ENCODE data around the gene SP2. TPM values are rescaled to one million over a fixed set of nuclear protein-coding genes. Genes with fewer than 3 reads are reported as not detected.

The SP2 gene
- total and polyA plus RNA-seq, 2 of the 8 experiments (the other 6 are each of a cell fraction or from before 2014, with no cell fraction given) = 5.6 to 13.8 TPM

GRCh38 chr17:47896672-47897490, 845 bp downstream of the SP2 start:
- no peak for FAIRE-seq
- Histone ChIP-seq H3K9ac (replicated peaks in 1 of 4; ENCODE audit: extremely low read depth in 1 of 4, low read depth in 3 of 4, low read length in 3 of 4) (peak overlapping the region; percentile 66 to 70 (median 68)), H4K20me1 (replicated peaks in 1 of 2; ENCODE audit: control insufficient read depth in 1 of 2, insufficient read depth in 2 of 2, low read length in 2 of 2) (no peaks in the 10 kb centered on the region), H3K23ac (ENCODE audit: insufficient read length) (no peak overlapping the region), H3K4me2 (ENCODE audit: insufficient read depth in 1 of 2, low read depth in 2 of 2, low read length in 2 of 2) (peak overlapping the region; percentile 90 to 95), H3K23me2 (ENCODE audit: low read depth, low read length) (peaks cover 4% of the 10 kb centered on the region), H2BK15ac (ENCODE audit: low read length) (no peak overlapping the region), H3K4me1 (replicated peaks in 1 of 4; ENCODE audit: control insufficient read depth in 3 of 4, insufficient read depth in 4 of 4, low read length in 3 of 4) (peaks cover under 1 to 15% (median 10%) of the 10 kb centered on the region in 4 experiments), H3K9me3 (ENCODE audit: insufficient read depth in 2 of 2, low read depth in 1 of 2, low read length in 1 of 2) (no peaks in the 10 kb centered on the region), H3K18ac (ENCODE audit: extremely low read depth, low read length) (peak overlapping the region; percentile 91), H4K8ac (ENCODE audit: extremely low read depth, insufficient read depth, low read length) (peak overlapping the region; percentile 82; the same call in 1 of the 2 replicates), H3K27me3 (replicated peaks in 1 of 4; ENCODE audit: control insufficient read depth in 3 of 4, extremely low read depth in 1 of 4, insufficient read depth in 3 of 4, low read length in 3 of 4) (no peaks in the 10 kb centered on the region; a peak in 1 of 7 replicates), H3K4me3 (ENCODE audit: extremely low read depth in 1 of 4, insufficient read depth in 2 of 4, low read depth in 3 of 4, low read length in 4 of 4) (peak overlapping the region; percentile 72 to 99 (median 89)), H3K4ac (replicated peaks; ENCODE audit: insufficient read length, low read depth, low read length) (peak overlapping the region; percentile 27), H3K56ac (replicated peaks; ENCODE audit: insufficient read length, low read depth, low read length) (peak overlapping the region; percentile 19), H3K79me2 (ENCODE audit: control insufficient read depth in 1 of 2, insufficient read depth in 2 of 2, low read length in 2 of 2) (peaks cover 0 to 21% of the 10 kb centered on the region in 2 experiments; a peak in 3 of 4 replicates), H3K79me1 (ENCODE audit: low read depth, low read length) (peaks cover 10% of the 10 kb centered on the region; the same call in 1 of the 2 replicates), H4K5ac (ENCODE audit: insufficient read length, low read depth, low read length) (peak overlapping the region; percentile 90), H2BK20ac (ENCODE audit: low read length) (no peak overlapping the region), H3K27ac (ENCODE audit: low read depth, low read length) (peak overlapping the region; percentile 83), H3K36me3 (ENCODE audit: control insufficient read depth in 2 of 4, insufficient read depth in 4 of 4, low read length in 3 of 4) (no peaks in the 10 kb centered on the region), H3K14ac (ENCODE audit: insufficient read length) (no peak overlapping the region), H2AFZ (ENCODE audit: low read length) (no peak overlapping the region), H2BK12ac (ENCODE audit: low read depth, low read length) (no peak overlapping the region; the same call in 1 of the 2 replicates), H2BK120ac (replicated peaks; ENCODE audit: low read depth, low read length) (no peak overlapping the region), H2AK5ac (ENCODE audit: low read depth, low read length) (no peak overlapping the region), H4K91ac (replicated peaks; ENCODE audit: insufficient read length, low read length) (peak overlapping the region; percentile 86), H2BK5ac (ENCODE audit: low read depth, low read length) (peak overlapping the region; percentile 73)
- WGBS, 2 experiments (ENCODE audit: extremely low coverage in 1 of 2, insufficient coverage in 1 of 2, insufficient read length in 1 of 2, insufficient replicate concordance in 2 of 2, low coverage in 1 of 2, low lambda C conversion rate in 2 of 2, missing lambda C conversion rate in 1 of 2) = 9% methylated on average over 22 of the region's 22 CpGs; no CpG with 5 or more reads in 1 of the 2 experiments
- ChIA-PET POLR2A (ENCODE audit: partially characterized antibody) (interaction anchor here (0.8 to 1.2 kb wide), 3 partner anchors 12 to 87 kb away, joined by 3 to 4 read pairs (median 3); no protein-coding TSS in a partner anchor), CTCF (ENCODE audit: partially characterized antibody) (interaction anchor here (0.7 kb wide), 1 partner anchor 56 kb away, joined by 3 read pairs; the partner anchor contains the start of gene SCRN2)
- no peak for DNase-seq (ENCODE audit: low read depth in 1 of 2, low spot score in 2 of 2)
- TF ChIP-seq RBBP5 (IDR thresholded peaks at IDR 0.05; ENCODE audit: borderline replicate concordance, low read depth, low read length) (peak; percentile 72; the same call in 1 of the 2 replicates), EP300 (IDR thresholded peaks at IDR 0.05; ENCODE audit: borderline replicate concordance in 1 of 2, low read depth in 2 of 2, low read length in 2 of 2) (no peak), TAF1 (IDR thresholded peaks at IDR 0.05; ENCODE audit: low read depth, low read length) (no peak), ASH2L (IDR thresholded peaks at IDR 0.05; ENCODE audit: low read length) (peak; percentile 59), POLR2AphosphoS5 (IDR thresholded peaks at IDR 0.05; ENCODE audit: low read depth, low read length) (peak; percentile 3; the same call in 1 of the 2 replicates), HDAC2 (IDR thresholded peaks at IDR 0.05; ENCODE audit: borderline replicate concordance in 1 of 2, low read depth in 2 of 2, low read length in 2 of 2) (0 out of 4 replicates have a peak, but pooled peaks of 1 of the 2 experiments have one; percentile 40)
